RWPE2 (cell line): ENCODE results near the gene DPYSL4.

Experiments used
- ATAC-seq: fragments of 200-7000 bp; cut with Tn5 transposase; 3 replicates; pipeline ENCODE4 v1.9.1; 2021; ENCODE audit warnings: low read depth
- DNase-seq: peaks from one replicate; pipeline ENCODE4 v3.0.0-alpha.2; 2020; ENCODE audit warnings: low spot score
- H3K27ac ChIP-seq: fragments of 450-650 bp; 2 replicates; pipeline ENCODE4 v1.5.1; 2017; ENCODE audit warnings: mild to moderate bottlenecking; ENCODE audit not compliant: poor library complexity, severe bottlenecking
- H3K27me3 ChIP-seq: fragments of 250-450 bp; sonication (Bioruptor Pico); 2 replicates; pipeline ENCODE4 v1.5.1; 2021; ENCODE audit warnings: mild to moderate bottlenecking, moderate library complexity; ENCODE audit not compliant: insufficient read depth, poor library complexity, severe bottlenecking
- H3K36me3 ChIP-seq: fragments of 250-450 bp; sonication (Bioruptor Pico); 2 replicates; pipeline ENCODE4 v1.5.1; 2020; ENCODE audit warnings: low read depth, mild to moderate bottlenecking, moderate library complexity
- H3K4me1 ChIP-seq: fragments of 250-450 bp; sonication (Bioruptor Pico); 2 replicates; pipeline ENCODE4 v1.5.1; 2021; ENCODE audit warnings: mild to moderate bottlenecking, moderate library complexity; ENCODE audit not compliant: insufficient read depth, poor library complexity, severe bottlenecking
- H3K4me3 ChIP-seq: fragments of 250-450 bp; sonication (Bioruptor Pico); 2 replicates; pipeline ENCODE4 v1.5.1; 2021; ENCODE audit warnings: mild to moderate bottlenecking, moderate library complexity; ENCODE audit not compliant: severe bottlenecking
- H3K9me3 ChIP-seq: fragments of 250-450 bp; sonication (Bioruptor Pico); 2 replicates; pipeline ENCODE4 v1.5.1; 2021; ENCODE audit warnings: mild to moderate bottlenecking, moderate library complexity; ENCODE audit not compliant: severe bottlenecking
- TF ChIP-seq, protein P1 (sequence below): fragments of 450-650 bp; IDR thresholded peaks from one replicate; pipeline ENCODE4 v1.5.1; 2017; ENCODE audit warnings: mild to moderate bottlenecking, moderate library complexity; ENCODE audit not compliant: poor library complexity, severe bottlenecking

The DPYSL4 gene

DNA sequence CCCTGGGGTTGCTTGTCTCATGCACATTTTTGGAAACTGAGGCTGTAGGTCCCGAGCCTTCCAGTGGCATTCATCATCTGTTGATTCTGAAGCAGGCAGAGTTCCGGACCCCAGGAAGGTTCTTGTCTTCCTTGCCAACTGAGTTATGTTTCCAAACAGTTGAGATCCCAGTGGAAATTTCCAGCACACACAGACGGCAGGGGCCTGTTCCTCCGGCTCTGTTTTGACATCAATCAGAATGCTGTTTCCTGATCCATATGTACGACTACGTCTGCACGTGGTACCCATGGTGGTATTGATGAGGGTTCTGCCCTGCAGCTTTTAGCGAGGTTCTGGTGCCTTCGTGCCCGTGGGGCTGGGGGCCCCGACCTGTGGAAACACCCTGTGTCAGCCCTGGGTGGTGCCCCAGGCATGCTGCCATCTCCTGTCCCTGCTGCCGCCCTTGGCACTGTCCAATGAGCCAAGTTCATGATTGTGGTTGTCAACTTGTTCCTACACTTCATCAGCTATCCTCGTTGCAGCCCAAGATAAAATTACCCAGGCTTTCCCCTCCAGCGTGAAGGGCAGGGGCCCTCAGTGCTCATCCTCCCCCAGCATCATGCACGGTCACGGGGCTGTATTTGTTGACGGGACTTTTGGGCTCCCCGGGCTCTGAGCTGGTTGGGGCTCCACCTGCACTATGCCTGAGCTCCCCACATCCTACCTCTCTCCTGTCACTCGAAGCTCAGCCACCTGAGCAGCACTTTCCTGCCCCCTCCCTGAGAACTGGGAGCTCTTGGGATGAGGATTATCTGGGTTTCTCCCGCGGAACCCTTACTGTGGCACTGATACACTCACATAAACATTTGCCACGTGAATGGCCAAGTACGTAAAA, 7.8 kb upstream of the DPYSL4 start:
- no peak for ATAC-seq
- H3K4me1 ChIP-seq: no peaks in the 10 kb centered on the region
- H3K4me3 ChIP-seq: no peak overlapping the region
- H3K9me3 ChIP-seq: no peaks in the 10 kb centered on the region
- peaks cover 20% of the 10 kb centered on the region for H3K27me3 ChIP-seq
- H3K27ac ChIP-seq: no peak overlapping the region
- TF ChIP-seq, protein P1, sequence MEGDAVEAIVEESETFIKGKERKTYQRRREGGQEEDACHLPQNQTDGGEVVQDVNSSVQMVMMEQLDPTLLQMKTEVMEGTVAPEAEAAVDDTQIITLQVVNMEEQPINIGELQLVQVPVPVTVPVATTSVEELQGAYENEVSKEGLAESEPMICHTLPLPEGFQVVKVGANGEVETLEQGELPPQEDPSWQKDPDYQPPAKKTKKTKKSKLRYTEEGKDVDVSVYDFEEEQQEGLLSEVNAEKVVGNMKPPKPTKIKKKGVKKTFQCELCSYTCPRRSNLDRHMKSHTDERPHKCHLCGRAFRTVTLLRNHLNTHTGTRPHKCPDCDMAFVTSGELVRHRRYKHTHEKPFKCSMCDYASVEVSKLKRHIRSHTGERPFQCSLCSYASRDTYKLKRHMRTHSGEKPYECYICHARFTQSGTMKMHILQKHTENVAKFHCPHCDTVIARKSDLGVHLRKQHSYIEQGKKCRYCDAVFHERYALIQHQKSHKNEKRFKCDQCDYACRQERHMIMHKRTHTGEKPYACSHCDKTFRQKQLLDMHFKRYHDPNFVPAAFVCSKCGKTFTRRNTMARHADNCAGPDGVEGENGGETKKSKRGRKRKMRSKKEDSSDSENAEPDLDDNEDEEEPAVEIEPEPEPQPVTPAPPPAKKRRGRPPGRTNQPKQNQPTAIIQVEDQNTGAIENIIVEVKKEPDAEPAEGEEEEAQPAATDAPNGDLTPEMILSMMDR: no peak
- no peak for DNase-seq
- H3K36me3 ChIP-seq: no peaks in the 10 kb centered on the region

DNA sequence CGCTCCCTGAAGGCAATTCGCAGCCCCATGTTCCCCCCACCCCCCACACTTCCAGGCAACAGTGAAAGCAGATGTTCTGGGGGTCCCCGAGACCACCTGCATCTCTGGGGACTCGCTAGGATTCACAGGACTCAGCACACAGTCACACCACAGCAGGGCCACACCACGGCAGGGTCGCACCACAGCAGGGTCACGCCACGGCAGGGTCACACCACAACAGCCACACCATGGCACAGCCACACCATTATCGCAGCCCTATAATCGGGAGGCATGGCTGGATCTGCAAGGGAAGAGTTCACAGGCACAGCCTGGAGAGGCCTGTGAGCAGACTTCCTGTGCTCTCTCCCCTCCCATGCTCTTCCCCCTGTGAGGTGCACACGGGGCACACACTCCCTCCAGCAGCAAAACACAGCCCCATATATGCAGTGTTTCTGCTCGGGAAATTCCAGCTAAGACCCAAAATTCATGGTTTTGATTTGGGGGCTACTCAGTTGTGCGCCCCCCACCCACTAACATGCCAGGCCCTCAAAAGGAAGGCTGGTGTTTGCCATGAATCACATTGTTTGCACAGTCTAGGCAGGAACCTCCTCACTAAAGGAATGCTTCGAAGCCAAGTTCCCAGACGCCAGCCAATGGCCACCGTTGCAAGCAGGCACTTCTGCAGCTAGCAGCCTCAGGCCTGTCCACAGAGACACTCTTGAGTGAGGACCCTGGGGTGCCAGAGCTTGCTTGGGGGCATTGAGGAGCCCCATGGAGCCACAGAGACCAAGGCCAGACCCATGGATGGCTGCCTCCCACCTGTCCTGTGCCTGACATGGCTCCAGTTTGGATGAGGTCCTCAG, 7.0 kb upstream of the DPYSL4 start:
- ATAC-seq (no peak), DNase-seq (no peak)
- no peak overlapping the region for H3K4me3 ChIP-seq
- TF ChIP-seq, protein P1: no peak
- H3K9me3 ChIP-seq: no peaks in the 10 kb centered on the region
- no peaks in the 10 kb centered on the region for H3K36me3 ChIP-seq
- H3K27ac ChIP-seq: no peak overlapping the region
- no peaks in the 10 kb centered on the region for H3K4me1 ChIP-seq
- H3K27me3 ChIP-seq: peaks cover 28% of the 10 kb centered on the region

DNA sequence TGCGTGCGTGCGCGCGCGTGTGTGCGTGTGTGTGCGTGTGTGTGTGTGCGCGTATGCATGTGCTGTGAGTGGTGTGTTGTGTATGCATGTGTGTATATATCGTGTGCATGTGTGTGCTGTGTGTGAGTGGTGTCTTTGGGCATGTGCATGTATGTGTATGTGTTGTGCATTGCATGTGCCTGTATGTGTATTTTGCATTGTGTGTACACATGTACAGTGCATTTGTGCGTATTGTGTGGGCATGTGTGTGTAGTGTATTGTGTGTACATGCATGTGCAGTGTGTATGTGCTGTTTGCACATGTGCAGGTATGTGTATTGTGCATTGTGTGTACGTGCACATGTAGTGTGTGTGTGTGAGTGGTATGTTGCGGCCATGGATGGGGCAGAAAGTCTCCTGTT, 6.0 kb upstream of the DPYSL4 start:
- TF ChIP-seq, protein P1: no peak
- no peaks in the 10 kb centered on the region for H3K36me3 ChIP-seq
- no peak overlapping the region for H3K27ac ChIP-seq
- peaks cover 38% of the 10 kb centered on the region for H3K27me3 ChIP-seq
- no peak overlapping the region for H3K4me3 ChIP-seq
- no peak for ATAC-seq
- DNase-seq: no peak
- H3K9me3 ChIP-seq: no peaks in the 10 kb centered on the region
- H3K4me1 ChIP-seq: no peaks in the 10 kb centered on the region

DNA sequence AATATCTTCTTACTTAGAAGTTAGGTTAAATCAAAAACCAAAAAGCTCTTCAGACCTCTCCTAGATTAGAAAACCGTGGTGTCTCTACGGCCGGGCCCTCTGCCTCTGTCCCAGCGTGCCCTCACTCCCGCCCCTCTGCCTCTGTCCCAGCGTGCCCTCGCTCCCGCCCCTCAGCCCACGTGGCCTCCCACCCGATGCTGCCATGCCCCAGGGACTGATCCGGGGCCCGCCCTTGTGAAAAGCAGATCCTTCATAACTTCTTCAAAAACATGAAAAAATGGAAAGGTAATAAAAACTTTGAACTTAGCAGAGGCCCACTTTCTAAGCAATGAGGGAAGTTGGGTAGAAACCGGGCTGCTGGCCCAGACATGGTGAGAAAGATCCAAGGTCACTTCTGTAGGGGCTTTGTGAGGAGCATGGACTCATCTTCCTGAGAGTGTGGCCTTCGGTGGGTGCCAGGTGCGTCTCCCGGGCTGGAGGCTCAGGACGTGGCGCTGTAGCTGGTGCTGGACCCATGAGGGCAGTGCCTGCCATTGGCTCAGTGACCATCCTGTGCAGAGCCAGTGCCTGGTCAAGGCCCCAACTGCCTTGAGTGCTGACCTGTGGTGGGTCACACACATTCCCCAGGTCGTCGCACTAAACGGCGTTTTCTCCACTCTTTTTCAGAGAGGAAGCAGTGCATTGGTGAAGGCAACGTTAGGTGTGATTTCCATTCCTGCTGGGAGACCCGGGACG, 4.9 kb upstream of the DPYSL4 start:
- Histone ChIP-seq H3K27ac (no peak overlapping the region), H3K9me3 (no peaks in the 10 kb centered on the region), H3K36me3 (no peaks in the 10 kb centered on the region), H3K27me3 (peaks cover 45% of the 10 kb centered on the region), H3K4me3 (no peak overlapping the region), H3K4me1 (no peaks in the 10 kb centered on the region)
- DNase-seq: no peak
- ATAC-seq: no peak
- TF ChIP-seq, protein P1: no peak
